Stimulated activated CD4-positive, alpha-beta T cell treated with anti-CD3 and anti-CD28 coated beads, Interleukin-1b, Interleukin-23, amount 100 ng/mL, for 4 hours (primary cell): Measurements from ENCODE around the gene GGA2.
A peak's percentile ranks its signal among the peaks of the same experiment; 100 is the strongest.
"Not testable (repeated sequence)": the region's sequence is repeated elsewhere in the genome, so short reads cannot be mapped to it uniquely, and the experiment has no call there.

ENCODE experiments used
- DNase-seq, 2 donors: peaks; one replicate each; pipeline ENCODE4 v3.0.0-alpha.2; 2020; ENCODE audit warnings: low read depth in 2 of 2

GGA2 gene

GRCh38 chr16:23476289-23476688 is 34.0 kb downstream of the GGA2 start:
- no peak for DNase-seq

GRCh38 chr16:23469814-23470213 is 40.5 kb downstream of the GGA2 start:
- DNase-seq = no peak

- DNase-seq = no peak
These were observed 44.0 kb downstream of the GGA2 start for GRCh38 chr16:23466162-23466885.

- no peak for DNase-seq
These were observed 45.1 kb downstream of the GGA2 start for GRCh38 chr16:23465179-23465578.

- DNase-seq = no peak
These were observed 46.1 kb downstream of the GGA2 start for GRCh38 chr16:23464196-23464595.

GRCh38 chr16:23462994-23463393 is 47.3 kb downstream of the GGA2 start:
- not testable (repeated sequence) for DNase-seq

- DNase-seq = no peak
These were observed 56.8 kb downstream of the GGA2 start for GRCh38 chr16:23453338-23454052.

- peak; percentile 72 to 77 for DNase-seq
These were observed 57.5 kb downstream of the GGA2 start, which contains the start of gene COG7 for GRCh38 chr16:23452572-23453337. Gene COG7, minus strand, starts transcription at chr16:23453189. Its CDS starts 195 bp downstream, at chr16:23452994.

GRCh38 chr16:23452221-23452571 is 58.1 kb downstream of the GGA2 start:
- DNase-seq = no peak

- DNase-seq = no peak
These were observed 61.9 kb downstream of the GGA2 start for GRCh38 chr16:23448392-23448791.

- DNase-seq = not testable (repeated sequence)
These were observed 72.8 kb downstream of the GGA2 start for GRCh38 chr16:23437542-23437941.

- no peak for DNase-seq
These were observed 73.3 kb downstream of the GGA2 start for GRCh38 chr16:23436951-23437350.

- peak; percentile 44 to 51 for DNase-seq
These were observed 74.8 kb downstream of the GGA2 start for GRCh38 chr16:23435500-23435899.

- peak in 1 of 2 donors; percentile 23 for DNase-seq
These were observed 75.9 kb downstream of the GGA2 start for GRCh38 chr16:23434380-23434779.

GRCh38 chr16:23433261-23433920 is 76.9 kb downstream of the GGA2 start:
- no peak for DNase-seq

- no peak for DNase-seq
These were observed 77.8 kb downstream of the GGA2 start for GRCh38 chr16:23432176-23433128.

- no peak for DNase-seq
These were observed 81.9 kb downstream of the GGA2 start for GRCh38 chr16:23428351-23428750.

GRCh38 chr16:23424292-23424958 is 85.9 kb downstream of the GGA2 start:
- DNase-seq = no peak

GRCh38 chr16:23423496-23424049 is 86.7 kb downstream of the GGA2 start:
- DNase-seq = no peak

GRCh38 chr16:23420011-23420410 is 90.3 kb downstream of the GGA2 start:
- no peak for DNase-seq
